ENCODE results near the gene NCKAP5. TPM values are rescaled to one million over a fixed set of nuclear protein-coding genes. Genes with fewer than 3 reads are reported as not detected.
"Not testable (repeated sequence)": the region's sequence is repeated elsewhere in the genome, so short reads cannot be mapped to it uniquely, and the experiment has no call there.

Gene NCKAP5
- total RNA-seq, 2 experiments from 2014 or later = not detected

GRCh38 chr2:133476931-133477615 is 91.2 kb downstream of the NCKAP5 start:
- CTCF ChIA-PET = no interaction called here
- Mint-ChIP-seq H3K4me3 (no peak overlapping the region), H3K9me3 (no peaks in the 10 kb centered on the region), H3K4me1 (ENCODE audit: low read depth) (no peaks in the 10 kb centered on the region), H3K27ac (no peak overlapping the region), H3K36me3 (ENCODE audit: low read depth) (no peaks in the 10 kb centered on the region), H3K27me3 (no peaks in the 10 kb centered on the region)
- POLR2A ChIA-PET = no interaction called here
- intact Hi-C loops (cut with micrococcal nuclease) = no loop called here
- ATAC-seq (no peak), DNase-seq (no peak)
- no peak for TF ChIP-seq CTCF (IDR thresholded peaks at IDR 0.05)

GRCh38 chr2:133476286-133476685 is 92.0 kb downstream of the NCKAP5 start:
- no peak for TF ChIP-seq CTCF (IDR thresholded peaks at IDR 0.05)
- CTCF ChIA-PET = no interaction called here
- ATAC-seq (no peak), DNase-seq (no peak)
- Mint-ChIP-seq H3K36me3 (ENCODE audit: low read depth) (no peaks in the 10 kb centered on the region), H3K4me1 (ENCODE audit: low read depth) (no peaks in the 10 kb centered on the region), H3K27me3 (no peaks in the 10 kb centered on the region), H3K4me3 (no peak overlapping the region), H3K27ac (no peak overlapping the region), H3K9me3 (no peaks in the 10 kb centered on the region)
- intact Hi-C loops (cut with micrococcal nuclease) = no loop called here
- POLR2A ChIA-PET = no interaction called here

DNA sequence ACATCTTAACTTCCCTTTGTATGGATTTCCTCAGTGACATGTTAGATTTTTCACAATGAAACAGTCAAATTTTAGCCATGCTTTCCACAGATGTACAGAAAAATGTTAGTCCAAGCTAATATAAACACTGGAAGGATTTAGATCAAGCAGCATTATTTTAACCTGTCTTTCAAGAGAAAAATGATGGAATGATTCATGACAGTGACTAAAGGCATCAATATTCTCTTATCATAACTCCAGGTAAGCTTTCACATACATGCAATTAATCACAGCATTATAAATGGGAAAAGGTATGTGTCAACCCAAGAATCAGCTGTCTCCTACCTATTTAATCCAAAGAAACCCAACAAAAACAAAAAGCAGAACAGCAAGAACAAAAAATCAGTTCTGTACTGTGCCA is 92.7 kb downstream of the NCKAP5 start:
- TF ChIP-seq CTCF (IDR thresholded peaks at IDR 0.05) = no peak

DNA sequence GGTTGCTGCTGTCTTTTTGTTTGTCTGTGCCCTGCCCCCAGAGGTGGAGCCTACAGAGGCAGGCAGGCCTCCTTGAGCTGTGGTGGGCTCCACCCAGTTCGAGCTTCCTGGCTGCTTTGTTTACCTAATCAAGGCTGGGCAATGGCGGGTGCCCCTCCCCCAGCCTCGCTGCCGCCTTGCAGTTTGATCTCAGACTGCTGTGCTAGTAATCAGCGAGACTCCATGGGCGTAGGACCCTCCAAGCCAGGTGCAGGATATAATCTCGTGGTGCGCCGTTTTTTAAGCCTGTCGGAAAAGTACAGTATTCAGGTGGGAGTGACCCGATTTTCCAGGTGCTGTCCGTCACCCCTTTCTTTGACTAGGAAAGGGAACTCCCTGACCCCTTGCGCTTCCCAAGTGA is 97.8 kb downstream of the NCKAP5 start:
- H3K36me3 Mint-ChIP-seq (ENCODE audit: low read depth); POLR2A ChIA-PET; ATAC-seq; CTCF ChIA-PET; H3K27ac Mint-ChIP-seq; H3K27me3 Mint-ChIP-seq; intact Hi-C loops (cut with micrococcal nuclease); H3K4me3 Mint-ChIP-seq; H3K4me1 Mint-ChIP-seq (ENCODE audit: low read depth); DNase-seq; H3K9me3 Mint-ChIP-seq: not testable (repeated sequence)

More for the DNA sequence above, 92.7 kb downstream of the NCKAP5 start:
- H3K4me1 Mint-ChIP-seq (ENCODE audit: low read depth) = no peaks in the 10 kb centered on the region
- H3K27ac Mint-ChIP-seq = no peak overlapping the region
- no peaks in the 10 kb centered on the region for H3K27me3 Mint-ChIP-seq
- ChIA-PET POLR2A (no interaction called here), CTCF (no interaction called here)
- H3K4me3 Mint-ChIP-seq = no peak overlapping the region
- intact Hi-C loops (cut with micrococcal nuclease) = no loop called here
- DNase-seq (no peak), ATAC-seq (no peak)
- no peaks in the 10 kb centered on the region for H3K9me3 Mint-ChIP-seq
- H3K36me3 Mint-ChIP-seq (ENCODE audit: low read depth) = no peaks in the 10 kb centered on the region

DNA sequence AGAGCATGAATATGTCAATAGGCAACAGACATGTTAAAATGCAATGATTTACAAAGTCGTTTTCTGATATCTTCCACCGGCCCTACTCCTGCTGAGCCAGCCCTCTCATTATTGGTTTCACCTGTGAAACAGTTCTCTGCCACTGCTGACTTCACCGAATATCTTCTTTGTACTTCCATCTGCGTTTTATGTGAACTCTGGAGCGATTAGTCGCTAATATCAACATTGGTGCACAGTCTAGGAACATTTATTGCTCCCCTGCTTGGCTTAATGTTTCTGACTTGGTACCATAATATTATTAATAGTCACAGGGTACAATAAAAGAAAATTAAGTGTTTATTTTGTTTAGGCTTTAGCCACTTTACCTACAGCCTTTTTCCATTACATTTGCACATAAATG is 105.5 kb downstream of the NCKAP5 start:
- no peaks in the 10 kb centered on the region for H3K27me3 Mint-ChIP-seq
- no peaks in the 10 kb centered on the region for H3K36me3 Mint-ChIP-seq (ENCODE audit: low read depth)
- DNase-seq (no peak), ATAC-seq (no peak)
- POLR2A ChIA-PET = no interaction called here
- no peaks in the 10 kb centered on the region for H3K4me1 Mint-ChIP-seq (ENCODE audit: low read depth)
- H3K27ac Mint-ChIP-seq = no peak overlapping the region
- CTCF ChIA-PET = no interaction called here
- no peaks in the 10 kb centered on the region for H3K9me3 Mint-ChIP-seq
- intact Hi-C loops (cut with micrococcal nuclease) = no loop called here
- no peak for TF ChIP-seq CTCF (IDR thresholded peaks at IDR 0.05)
- H3K4me3 Mint-ChIP-seq = no peak overlapping the region
